Activated CD8-positive, alpha-beta memory T cell treated with anti-CD3 and anti-CD28 coated beads, Interleukin-2, amount 50 U/mL, for 1 hour (primary cell): ENCODE results near the gene NUMA1.

ENCODE experiments used
- DNase-seq: peaks from one replicate; pipeline ENCODE4 v3.0.0-alpha.2; 2020; ENCODE audit errors: extremely low read depth

Gene NUMA1

GRCh38 chr11:72001834-72002591 is 78.3 kb downstream of the NUMA1 start:
- DNase-seq: no peak

- DNase-seq: no peak
Measured at GRCh38 chr11:72001285-72001684, 79.1 kb downstream of the NUMA1 start.

GRCh38 chr11:72000202-72000867 is 80.0 kb downstream of the NUMA1 start:
- no peak for DNase-seq

- DNase-seq: no peak
Measured at GRCh38 chr11:71999798-72000197, 80.5 kb downstream of the NUMA1 start.

- no peak for DNase-seq
Measured at GRCh38 chr11:71999362-71999761, 81.0 kb downstream of the NUMA1 start.

- no peak for DNase-seq
Measured at GRCh38 chr11:71998649-71999310, 81.6 kb downstream of the NUMA1 start, which contains the start of gene IL18BP. IL18BP (plus strand) TSS chr11:71998909; CDS start chr11:71999985, 1,076 bp downstream.

GRCh38 chr11:71998061-71998460 is 82.3 kb downstream of the NUMA1 start:
- no peak for DNase-seq

GRCh38 chr11:71997594-71997993 is 82.7 kb downstream of the NUMA1 start:
- DNase-seq: no peak

- no peak for DNase-seq
Measured at GRCh38 chr11:71996946-71997345, 83.4 kb downstream of the NUMA1 start.

- no peak for DNase-seq
Measured at GRCh38 chr11:71996517-71996916, 83.8 kb downstream of the NUMA1 start.

GRCh38 chr11:71995726-71996291 is 84.5 kb downstream of the NUMA1 start:
- no peak for DNase-seq

- DNase-seq: no peak
Measured at GRCh38 chr11:71994786-71995185, 85.6 kb downstream of the NUMA1 start.

- no peak for DNase-seq
Measured at GRCh38 chr11:71992136-71992730, 88.1 kb downstream of the NUMA1 start.

GRCh38 chr11:71991494-71991893 is 88.8 kb downstream of the NUMA1 start:
- DNase-seq: no peak

GRCh38 chr11:71990701-71991100 is 89.6 kb downstream of the NUMA1 start:
- DNase-seq: no peak

- no peak for DNase-seq
Measured at GRCh38 chr11:71988050-71988449, 92.3 kb downstream of the NUMA1 start.

- no peak for DNase-seq
Measured at GRCh38 chr11:71987521-71987920, 92.8 kb downstream of the NUMA1 start.

GRCh38 chr11:71986131-71986530 is 94.2 kb downstream of the NUMA1 start:
- DNase-seq: no peak

- DNase-seq: no peak
Measured at GRCh38 chr11:71979602-71980001, 100.7 kb downstream of the NUMA1 start.

- no peak for DNase-seq
Measured at GRCh38 chr11:71979094-71979493, 101.2 kb downstream of the NUMA1 start.

- DNase-seq: no peak
Measured at GRCh38 chr11:71977743-71978418, 102.5 kb downstream of the NUMA1 start.
